SJCRH30 (cell line): Measurements from ENCODE around the gene KIAA0232. TPM values are rescaled to one million over a fixed set of nuclear protein-coding genes. Genes with fewer than 3 reads are reported as not detected.
"Not testable (repeated sequence)": the region's sequence is repeated elsewhere in the genome, so short reads cannot be mapped to it uniquely, and the experiment has no call there.

Source experiments
- DNase-seq, 2 experiments: peaks; one replicate each; pipeline ENCODE4 v3.0.0-alpha.2; 2015 to 2020
- H3K27ac ChIP-seq: fragments of 250-450 bp; sonication (Bioruptor Pico); 2 replicates; pipeline ENCODE4 v1.5.1; 2020; ENCODE audit warnings: mild to moderate bottlenecking, moderate library complexity
- H3K27me3 ChIP-seq: fragments of 250-450 bp; sonication (Bioruptor Pico); 2 replicates; pipeline ENCODE4 v1.5.1; 2020; ENCODE audit warnings: mild to moderate bottlenecking, moderate library complexity
- H3K36me3 ChIP-seq: fragments of 250-450 bp; sonication (Bioruptor Pico); 2 replicates; pipeline ENCODE4 v1.5.1; 2020; ENCODE audit warnings: mild to moderate bottlenecking, moderate library complexity
- H3K4me1 ChIP-seq: fragments of 250-450 bp; sonication (Bioruptor Pico); 2 replicates; pipeline ENCODE4 v1.5.1; 2020; ENCODE audit warnings: mild to moderate bottlenecking, moderate library complexity
- H3K4me3 ChIP-seq: fragments of 250-450 bp; sonication (Bioruptor Pico); 2 replicates; pipeline ENCODE4 v1.5.1; 2020; ENCODE audit warnings: mild to moderate bottlenecking, moderate library complexity
- H3K9me3 ChIP-seq: fragments of 250-450 bp; sonication (Bioruptor Pico); replicated peaks from 2 replicates; pipeline ENCODE4 v1.5.1; 2020; ENCODE audit warnings: mild to moderate bottlenecking, moderate library complexity
- total RNA-seq: library from RNA; depleted of rRNA; stranded (reverse); fragments of >200 nt; shearing (Covaris generic); gene quantifications from 2 replicates; pipeline ENCODE4 v1.2.3, GENCODE V29; 2014

Gene KIAA0232
- total RNA-seq, 1 experiment from 2014 or later: 28.7 TPM

GRCh38 chr4:6776920-6777635 is 5.4 kb upstream of the KIAA0232 start:
- Histone ChIP-seq H3K27ac (no peak overlapping the region), H3K4me3 (no peak overlapping the region), H3K36me3 (no peaks in the 10 kb centered on the region), H3K4me1 (peaks cover 21% of the 10 kb centered on the region), H3K9me3 (no peaks in the 10 kb centered on the region), H3K27me3 (no peaks in the 10 kb centered on the region)
- DNase-seq: no peak

- no peak overlapping the region for H3K4me3 ChIP-seq
- H3K4me1 ChIP-seq: peaks cover 15% of the 10 kb centered on the region
- no peaks in the 10 kb centered on the region for H3K27me3 ChIP-seq
- H3K36me3 ChIP-seq: no peaks in the 10 kb centered on the region
- H3K9me3 ChIP-seq: no peaks in the 10 kb centered on the region
- DNase-seq: no peak
- no peak overlapping the region for H3K27ac ChIP-seq
Measured at GRCh38 chr4:6777636-6778281, 4.8 kb upstream of the KIAA0232 start.

- Histone ChIP-seq H3K4me3 (no peak overlapping the region), H3K27me3 (no peaks in the 10 kb centered on the region), H3K9me3 (no peaks in the 10 kb centered on the region), H3K4me1 (peaks cover 10% of the 10 kb centered on the region), H3K27ac (no peak overlapping the region), H3K36me3 (no peaks in the 10 kb centered on the region)
- no peak for DNase-seq
Measured at GRCh38 chr4:6778435-6778834, 4.1 kb upstream of the KIAA0232 start.

- peak; percentile 74 to 89 for DNase-seq
- peaks cover 10% of the 10 kb centered on the region for H3K4me1 ChIP-seq
- H3K27me3 ChIP-seq: no peaks in the 10 kb centered on the region
- H3K27ac ChIP-seq: no peak overlapping the region
- no peaks in the 10 kb centered on the region for H3K9me3 ChIP-seq
- no peak overlapping the region for H3K4me3 ChIP-seq
- H3K36me3 ChIP-seq: no peaks in the 10 kb centered on the region
Measured at GRCh38 chr4:6779667-6780565, 2.6 kb upstream of the KIAA0232 start.

GRCh38 chr4:6781113-6781512 is 1.4 kb upstream of the KIAA0232 start:
- Histone ChIP-seq H3K27ac (no peak overlapping the region), H3K36me3 (no peaks in the 10 kb centered on the region), H3K4me1 (peaks cover 10% of the 10 kb centered on the region), H3K9me3 (no peaks in the 10 kb centered on the region), H3K27me3 (no peaks in the 10 kb centered on the region), H3K4me3 (no peak overlapping the region)
- DNase-seq: no peak

- DNase-seq: no peak
- no peak overlapping the region for H3K27ac ChIP-seq
- no peaks in the 10 kb centered on the region for H3K27me3 ChIP-seq
- H3K4me3 ChIP-seq: peak overlapping the region; percentile 92
- H3K36me3 ChIP-seq: no peaks in the 10 kb centered on the region
- peaks cover 10% of the 10 kb centered on the region for H3K4me1 ChIP-seq
- H3K9me3 ChIP-seq: no peaks in the 10 kb centered on the region
Measured at GRCh38 chr4:6781561-6781960, 966 bp upstream of the KIAA0232 start.

- Histone ChIP-seq H3K9me3 (no peaks in the 10 kb centered on the region), H3K4me1 (peaks cover 10% of the 10 kb centered on the region), H3K36me3 (0 out of 2 replicates have a peak, but pooled peaks cover 2% of the 10 kb centered on the region), H3K27me3 (no peaks in the 10 kb centered on the region), H3K27ac (peak overlapping the region; percentile 74), H3K4me3 (peak overlapping the region; percentile 92)
- DNase-seq: no peak
Measured at GRCh38 chr4:6782846-6783110, 251 bp downstream of the KIAA0232 start.

GRCh38 chr4:6783111-6783981 is 819 bp downstream of the KIAA0232 start:
- Histone ChIP-seq H3K4me1 (peaks cover 10% of the 10 kb centered on the region), H3K9me3 (no peaks in the 10 kb centered on the region), H3K4me3 (peak overlapping the region; percentile 92), H3K36me3 (peaks cover 3% of the 10 kb centered on the region), H3K27ac (peak overlapping the region; percentile 74), H3K27me3 (no peaks in the 10 kb centered on the region)
- peak; percentile 90 to 92 for DNase-seq

GRCh38 chr4:6785572-6785925 is 3.0 kb downstream of the KIAA0232 start:
- H3K27ac ChIP-seq: no peak overlapping the region
- H3K4me1 ChIP-seq: peaks cover 3% of the 10 kb centered on the region; the same call in 1 of the 2 replicates
- H3K36me3 ChIP-seq: peaks cover 9% of the 10 kb centered on the region
- no peak overlapping the region for H3K4me3 ChIP-seq
- DNase-seq: no peak
- H3K9me3 ChIP-seq: no peaks in the 10 kb centered on the region
- H3K27me3 ChIP-seq: no peaks in the 10 kb centered on the region

- Histone ChIP-seq H3K27ac (no peak overlapping the region), H3K4me1 (0 out of 2 replicates have a peak, but pooled peaks cover 3% of the 10 kb centered on the region), H3K4me3 (no peak overlapping the region), H3K9me3 (no peaks in the 10 kb centered on the region), H3K36me3 (peaks cover 15% of the 10 kb centered on the region), H3K27me3 (no peaks in the 10 kb centered on the region)
- DNase-seq: no peak
Measured at GRCh38 chr4:6788123-6788522, 5.6 kb downstream of the KIAA0232 start.

GRCh38 chr4:6791245-6791644 is 8.7 kb downstream of the KIAA0232 start:
- not testable (repeated sequence) for H3K4me3 ChIP-seq, H3K9me3 ChIP-seq, DNase-seq, H3K4me1 ChIP-seq, H3K27ac ChIP-seq, H3K27me3 ChIP-seq
- peaks cover 15% of the 10 kb centered on the region for H3K36me3 ChIP-seq

GRCh38 chr4:6791796-6792195 is 9.3 kb downstream of the KIAA0232 start:
- H3K4me1 ChIP-seq, H3K27me3 ChIP-seq, H3K4me3 ChIP-seq, H3K27ac ChIP-seq, DNase-seq, H3K9me3 ChIP-seq: not testable (repeated sequence)
- peaks cover 15% of the 10 kb centered on the region for H3K36me3 ChIP-seq

GRCh38 chr4:6794189-6794588 is 11.7 kb downstream of the KIAA0232 start:
- Histone ChIP-seq H3K4me3 (no peak overlapping the region), H3K27ac (no peak overlapping the region), H3K9me3 (no peaks in the 10 kb centered on the region), H3K4me1 (no peaks in the 10 kb centered on the region), H3K27me3 (no peaks in the 10 kb centered on the region), H3K36me3 (peaks cover 12% of the 10 kb centered on the region)
- DNase-seq: no peak

GRCh38 chr4:6795821-6796220 is 13.3 kb downstream of the KIAA0232 start:
- H3K27ac ChIP-seq: no peak overlapping the region
- no peak overlapping the region for H3K4me3 ChIP-seq
- H3K36me3 ChIP-seq: peaks cover 14% of the 10 kb centered on the region
- no peaks in the 10 kb centered on the region for H3K9me3 ChIP-seq
- no peaks in the 10 kb centered on the region for H3K4me1 ChIP-seq
- DNase-seq: no peak
- H3K27me3 ChIP-seq: no peaks in the 10 kb centered on the region
